Heart right ventricle (tissue), 16 donors: ENCODE measurements around the gene TLL2. TPM values are rescaled to one million over a fixed set of nuclear protein-coding genes. Genes with fewer than 3 reads are reported as not detected.

Experiments used
- ATAC-seq, 8 donors: fragments of 200-7000 bp; cut with Tn5 transposase; one replicate each; pipeline ENCODE4 v1.9.1; 2020; ENCODE audit warnings: mild to moderate bottlenecking in 8 of 8, moderate library complexity in 8 of 8, moderate number of reproducible peaks in 1 of 8
- DNase-seq, 2 donors: peaks; one replicate each; pipeline ENCODE4 v3.0.0-alpha.2; 2020
- H3K27ac ChIP-seq, 10 donors: fragments of 200-600 bp; sonication (generic) in 2 of 10; one replicate each; pipeline versions ENCODE4 v1.5.0 to v1.8.0; 2020 to 2022; ENCODE audit warnings: mild to moderate bottlenecking in 3 of 10
- H3K27me3 ChIP-seq, 7 donors: fragments of 200-600 bp; one replicate each; pipeline ENCODE4 v1.8.0; 2021 to 2022; ENCODE audit warnings: mild to moderate bottlenecking in 2 of 7
- H3K36me3 ChIP-seq, 9 donors: fragments of 200-600 bp; sonication (generic) in 1 of 9; one replicate each; pipeline versions ENCODE4 v1.5.0 to v1.8.0; 2020 to 2022; ENCODE audit warnings: mild to moderate bottlenecking in 2 of 9
- H3K4me1 ChIP-seq, 9 donors: fragments of 200-600 bp; sonication (generic) in 1 of 9; one replicate each; pipeline versions ENCODE4 v1.5.0 to v1.8.0; 2020 to 2022; ENCODE audit warnings: mild to moderate bottlenecking in 4 of 9
- H3K4me3 ChIP-seq, 10 donors: fragments of 200-600 bp; sonication (generic) in 2 of 10; one replicate each; pipeline versions ENCODE4 v1.5.0 to v1.8.0; 2020 to 2022; ENCODE audit warnings: mild to moderate bottlenecking in 7 of 10, moderate library complexity in 2 of 10
- H3K9me3 ChIP-seq, 11 donors: fragments of 200-600 bp in 10 of 11; sonication (generic) in 2 of 11; one replicate each; pipeline versions ENCODE4 v1.5.0 to v1.8.0; 2013 to 2022; ENCODE audit warnings: mild to moderate bottlenecking in 2 of 11, control low read depth in 1 of 11, moderate library complexity in 1 of 11
- CTCF ChIP-seq, 9 donors: fragments of 200-600 bp; sonication (generic) in 2 of 9; IDR thresholded peaks; one replicate each; pipeline versions ENCODE4 v1.5.0 to v1.8.0; 2021 to 2022; ENCODE audit warnings: antibody characterized with exemption in 9 of 9, mild to moderate bottlenecking in 5 of 9, moderate library complexity in 1 of 9
- WGBS, 2 donors: extraction: QIAGEN DNeasy Blood & Tissue Kit; methylation state at CpG; one replicate each; pipeline ENCODE4 v1.1.7; 2013; ENCODE audit warnings: inconsistent platforms in 1 of 2; 5-methylcytosine and 5-hydroxymethylcytosine counted together
- intact Hi-C, 10 donors: fragments of 100-400 bp; cut with DNase I; formaldehyde crosslinking; loops; one replicate each; pipeline versions ENCODE4 v1.11.1 to v1.14.2; 2022
- polyA plus RNA-seq, 2 donors: library from polyadenylated mRNA; stranded (reverse); fragments of 200-250 nt; gene quantifications; one replicate each; pipeline ENCODE4 v1.2.3, GENCODE V29; 2013
- total RNA-seq, 10 donors: library from RNA; stranded (reverse); fragmentation: NEBNext Ultra II Directional in 3 of 10; extraction: Animal tissue kit (Norgen Biotek cat#: 25700) in 3 of 10; gene quantifications; one replicate each; pipeline versions ENCODE4 v1.2.1 to v1.2.4, GENCODE V29; 2021 to 2023
- donor health status: Arrhythmogenic right ventricular cardiomyopathy.
- donor health status: ischemic (EF 13 %, LVEDD 7.1; RV severe dilation, severe dysfunction).
- donor health status: healthy with polysubstance abuse.
- donor health status: DM: no; HTN: yes; CAD: no.
- donor health status: DM: no; HTN: no; CAD: no.
- donor health status: ischemic (EF 25% LVEDD 6.9; RV normal size, moderate dysfunction).
- donor health status: ischemic (EF 25% LVEDD 5.7; RV mildly dilated, moderate dysfunction).
- donor health status: healthy.
- donor health status: DM: yes; HTN: yes; CAD: no.
- donor health status: Ischemic cardiomyopathy.
- donor health status: ischemic (EF 35%, LVEDD 5.7; RV mildly dilated, moderate dysfunction).
- donor health status: nonischemic (EF 11% LVEDD 7.7; RV severe dilation, severe dysfunction).
- donor health status: DM: yes; HTN: yes; CAD: no.
- donor health status: PGD.
- donor health status: ischemic (EF 29% LVEDD 5.4; RV normal size, mild dysfunction).
- donor health status: nonischemic (EF 23%, LVEDD 6.1; RV moderate dilation, normal function).

Gene TLL2
- total and polyA plus RNA-seq, 12 donors = 2.3 to 9.2 (median 6.9) TPM

- intact Hi-C loops = no loop called here
- Histone ChIP-seq H3K27me3 (peaks cover 0 to 17% (median 7%) of the 10 kb centered on the region in 7 donors), H3K27ac (no peak overlapping the region), H3K4me3 (no peak overlapping the region), H3K36me3 (no peaks in the 10 kb centered on the region), H3K9me3 (no peaks in the 10 kb centered on the region), H3K4me1 (no peaks in the 10 kb centered on the region)
- no peak for TF ChIP-seq CTCF (IDR thresholded peaks at IDR 0.05)
- WGBS, 2 donors = 58 to 70% methylated on average over 2 of the region's 2 CpGs
- ATAC-seq (no peak), DNase-seq (no peak)
Measured at GRCh38 chr10:96324447-96324846, 189.3 kb downstream of the TLL2 start.

GRCh38 chr10:96322275-96322674 lies 191.5 kb downstream of the TLL2 start:
- Histone ChIP-seq H3K4me3 (no peak overlapping the region), H3K36me3 (no peaks in the 10 kb centered on the region), H3K9me3 (no peaks in the 10 kb centered on the region), H3K27ac (no peak overlapping the region), H3K4me1 (no peaks in the 10 kb centered on the region), H3K27me3 (peaks cover 0 to 17% (median 4%) of the 10 kb centered on the region in 7 donors)
- intact Hi-C loops = no loop called here
- DNase-seq (no peak), ATAC-seq (no peak)
- 86 to 90% methylated on average over 1 of the region's 1 CpG for WGBS, 2 donors
- no peak for TF ChIP-seq CTCF (IDR thresholded peaks at IDR 0.05)

GRCh38 chr10:96321822-96322221 lies 191.9 kb downstream of the TLL2 start:
- no peaks in the 10 kb centered on the region for H3K36me3 ChIP-seq
- intact Hi-C loops = no loop called here
- H3K27ac ChIP-seq = no peak overlapping the region
- no peaks in the 10 kb centered on the region for H3K4me1 ChIP-seq
- no peak for TF ChIP-seq CTCF (IDR thresholded peaks at IDR 0.05)
- 48 to 49% methylated on average over 5 of the region's 5 CpGs for WGBS, 2 donors
- no peak overlapping the region for H3K4me3 ChIP-seq
- H3K9me3 ChIP-seq = no peaks in the 10 kb centered on the region
- ATAC-seq (no peak), DNase-seq (no peak)
- peaks cover 0 to 17% (median 4%) of the 10 kb centered on the region in 7 donors for H3K27me3 ChIP-seq

- Histone ChIP-seq H3K9me3 (no peaks in the 10 kb centered on the region), H3K36me3 (no peaks in the 10 kb centered on the region), H3K27ac (no peak overlapping the region), H3K27me3 (peaks cover 0 to 20% (median 0%) of the 10 kb centered on the region in 7 donors), H3K4me1 (no peaks in the 10 kb centered on the region), H3K4me3 (no peak overlapping the region)
- no peak for DNase-seq
- ATAC-seq = no peak
- TF ChIP-seq CTCF (IDR thresholded peaks at IDR 0.05) = no peak
- intact Hi-C loops = no loop called here
- WGBS, 2 donors = 38 to 41% methylated on average over 3 of the region's 3 CpGs
Measured at GRCh38 chr10:96319754-96320474, 193.8 kb downstream of the TLL2 start.
